ENCODE data around the gene OTOG. TPM values are rescaled to one million over a fixed set of nuclear protein-coding genes. Genes with fewer than 3 reads are reported as not detected.
A peak's percentile ranks its signal among the peaks of the same experiment; 100 is the strongest.

Gene OTOG
- total RNA-seq, 1 donor from 2014 or later: not detected

GRCh38 chr11:17525570-17525969, 21.5 kb upstream of the OTOG start:
- TF ChIP-seq CTCF (IDR thresholded peaks at IDR 0.05): no peak
- H3K36me3 Mint-ChIP-seq (ENCODE audit: low read depth): peaks cover 1% of the 10 kb centered on the region
- H3K27ac Mint-ChIP-seq (ENCODE audit: unreplicated experiment): no peak overlapping the region
- no peak overlapping the region for H3K4me3 Mint-ChIP-seq (ENCODE audit: unreplicated experiment)
- DNase-seq (ENCODE audit: low spot score): peak; percentile 19
- no peaks in the 10 kb centered on the region for H3K9me3 Mint-ChIP-seq (ENCODE audit: low read depth)
- peaks cover 12% of the 10 kb centered on the region for H3K27me3 Mint-ChIP-seq (ENCODE audit: low read depth)
- peaks cover 25% of the 10 kb centered on the region for H3K4me1 Mint-ChIP-seq (ENCODE audit: low read depth)

DNA sequence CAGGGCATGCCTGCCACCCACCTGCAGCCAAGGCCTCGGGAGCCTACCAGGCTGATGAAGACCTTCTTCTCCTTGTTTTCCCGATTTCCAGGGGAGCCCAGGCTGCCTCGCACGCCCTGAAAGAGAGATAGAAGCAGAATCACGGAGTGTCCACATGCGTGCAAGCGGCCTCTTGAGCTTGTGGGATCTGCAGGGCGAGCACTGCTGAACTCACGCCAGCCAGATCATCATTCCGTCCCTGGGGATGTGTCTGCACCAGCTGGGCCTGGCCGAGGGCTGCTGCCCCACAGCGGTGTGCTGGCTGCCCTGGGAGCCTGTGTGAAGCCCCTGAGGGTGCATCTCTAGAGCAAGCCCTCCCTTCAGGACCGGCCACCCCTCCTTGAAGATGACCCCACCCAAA, 20.7 kb upstream of the OTOG start:
- Mint-ChIP-seq H3K4me3 (ENCODE audit: unreplicated experiment) (no peak overlapping the region), H3K4me1 (ENCODE audit: low read depth) (peaks cover 27% of the 10 kb centered on the region), H3K27ac (ENCODE audit: unreplicated experiment) (no peak overlapping the region), H3K27me3 (ENCODE audit: low read depth) (peaks cover 10% of the 10 kb centered on the region), H3K36me3 (ENCODE audit: low read depth) (peaks cover 1% of the 10 kb centered on the region), H3K9me3 (ENCODE audit: low read depth) (no peaks in the 10 kb centered on the region)
- peak; percentile 65 for DNase-seq (ENCODE audit: low spot score)
- TF ChIP-seq CTCF (IDR thresholded peaks at IDR 0.05): no peak

- peaks cover 34% of the 10 kb centered on the region for H3K4me1 Mint-ChIP-seq (ENCODE audit: low read depth)
- no peak overlapping the region for H3K4me3 Mint-ChIP-seq (ENCODE audit: unreplicated experiment)
- H3K27ac Mint-ChIP-seq (ENCODE audit: unreplicated experiment): no peak overlapping the region
- peak; percentile 68 for DNase-seq (ENCODE audit: low spot score)
- H3K9me3 Mint-ChIP-seq (ENCODE audit: low read depth): no peaks in the 10 kb centered on the region
- H3K27me3 Mint-ChIP-seq (ENCODE audit: low read depth): peaks cover 8% of the 10 kb centered on the region
- no peak for TF ChIP-seq CTCF (IDR thresholded peaks at IDR 0.05)
- H3K36me3 Mint-ChIP-seq (ENCODE audit: low read depth): peaks cover 1% of the 10 kb centered on the region
Observed at GRCh38 chr11:17526931-17527627, 20.0 kb upstream of the OTOG start.

GRCh38 chr11:17527628-17527995, 19.4 kb upstream of the OTOG start:
- no peak for TF ChIP-seq CTCF (IDR thresholded peaks at IDR 0.05)
- H3K27ac Mint-ChIP-seq (ENCODE audit: unreplicated experiment): no peak overlapping the region
- H3K36me3 Mint-ChIP-seq (ENCODE audit: low read depth): peaks cover 1% of the 10 kb centered on the region
- no peak for DNase-seq (ENCODE audit: low spot score)
- no peaks in the 10 kb centered on the region for H3K9me3 Mint-ChIP-seq (ENCODE audit: low read depth)
- no peak overlapping the region for H3K4me3 Mint-ChIP-seq (ENCODE audit: unreplicated experiment)
- H3K27me3 Mint-ChIP-seq (ENCODE audit: low read depth): peaks cover 8% of the 10 kb centered on the region
- peaks cover 38% of the 10 kb centered on the region for H3K4me1 Mint-ChIP-seq (ENCODE audit: low read depth)

DNA sequence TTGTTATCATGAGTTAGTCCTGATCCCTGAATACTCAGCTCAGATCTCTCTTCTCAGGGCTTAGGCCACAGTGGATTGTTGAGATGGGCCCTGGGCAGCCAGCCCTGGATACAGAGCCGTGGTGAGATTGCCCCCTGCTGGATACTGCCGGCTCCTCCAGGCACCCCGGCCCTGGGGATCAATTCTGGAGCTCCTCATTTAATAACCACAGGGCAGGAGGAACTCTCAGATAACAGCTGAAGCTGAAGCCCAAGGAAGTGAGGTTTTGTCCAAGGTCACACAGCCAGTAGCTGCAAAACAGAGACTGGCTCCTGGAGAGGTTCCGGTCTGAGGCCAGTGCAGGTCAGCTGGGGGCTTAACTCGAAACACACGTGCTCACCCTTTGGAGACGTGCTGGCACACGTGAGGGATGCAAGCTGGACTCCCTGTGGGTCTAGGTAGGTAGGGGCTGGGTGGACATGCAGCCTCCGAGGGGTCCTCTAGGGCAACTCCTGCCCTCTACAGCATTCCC, 18.8 kb upstream of the OTOG start:
- DNase-seq (ENCODE audit: low spot score): peak; percentile 61
- Mint-ChIP-seq H3K9me3 (ENCODE audit: low read depth) (no peaks in the 10 kb centered on the region), H3K4me3 (ENCODE audit: unreplicated experiment) (no peak overlapping the region), H3K27me3 (ENCODE audit: low read depth) (peaks cover 8% of the 10 kb centered on the region), H3K36me3 (ENCODE audit: low read depth) (peaks cover 1% of the 10 kb centered on the region), H3K27ac (ENCODE audit: unreplicated experiment) (no peak overlapping the region), H3K4me1 (ENCODE audit: low read depth) (peaks cover 39% of the 10 kb centered on the region)
- peak; percentile 81 for TF ChIP-seq CTCF (IDR thresholded peaks at IDR 0.05)

All from chondrocyte (in vitro differentiated cells).